ENCODE measurements around the gene MAU2. TPM values are rescaled to one million over a fixed set of nuclear protein-coding genes. Genes with fewer than 3 reads are reported as not detected.

The MAU2 gene
- total RNA-seq, 2 experiments from 2014 or later = 38.6 to 42.5 TPM

DNA sequence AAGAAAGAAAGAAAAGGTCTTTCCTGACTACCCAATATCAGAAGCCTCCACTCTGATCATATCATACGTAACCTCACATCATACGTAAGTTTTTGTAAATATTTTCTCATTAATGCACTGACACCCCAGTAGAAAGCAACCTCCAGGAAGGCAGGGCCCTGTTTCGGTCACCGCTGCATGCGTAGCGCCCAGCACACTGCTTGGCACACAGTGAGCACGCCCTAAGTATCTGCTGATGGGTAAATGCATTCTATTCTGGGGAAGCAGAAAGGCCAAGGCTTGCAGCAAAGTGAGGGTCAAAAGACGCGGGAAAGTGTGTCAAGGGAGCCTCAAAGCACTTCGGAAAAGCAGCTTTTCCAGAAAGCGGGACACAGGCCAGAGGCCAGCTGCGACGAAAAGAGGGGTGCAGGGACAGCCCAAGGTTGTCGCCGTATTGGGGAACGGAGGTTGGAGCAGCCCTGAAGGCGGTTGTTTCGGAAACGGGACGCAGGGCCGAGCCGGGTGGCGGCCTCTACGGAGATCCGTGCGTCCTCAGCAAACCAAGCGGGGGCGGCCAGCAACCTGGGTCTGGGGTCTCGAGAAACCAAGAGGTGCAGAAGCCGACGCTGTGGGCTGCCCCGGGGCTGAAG is 783 bp upstream of the MAU2 start:
- no peaks in the 10 kb centered on the region for H3K27me3 Mint-ChIP-seq (ENCODE audit: low read depth)

GRCh38 chr19:19321141-19321577 is 530 bp downstream of the MAU2 start:
- Mint-ChIP-seq H3K27ac (peak overlapping the region; percentile 99), H3K9me3 (no peaks in the 10 kb centered on the region), H3K27me3 (ENCODE audit: low read depth) (no peaks in the 10 kb centered on the region), H3K4me3 (peak overlapping the region; percentile 93), H3K4me1 (ENCODE audit: low read depth) (peaks cover 48% of the 10 kb centered on the region), H3K36me3 (ENCODE audit: low read depth) (peaks cover 28% of the 10 kb centered on the region)
- intact Hi-C loops (cut with micrococcal nuclease) = loop anchor here (2.0 kb wide), 1 partner anchor 44 kb away; no protein-coding TSS in a partner anchor
- CTCF ChIA-PET = interaction anchor here (0.7 kb wide), 1 partner anchor 96 kb away, joined by 3 read pairs; no protein-coding TSS in a partner anchor
- DNase-seq = peak; percentile 20

More for the DNA sequence above, 783 bp upstream of the MAU2 start:
- Mint-ChIP-seq H3K9me3 (no peaks in the 10 kb centered on the region), H3K36me3 (ENCODE audit: low read depth) (peaks cover 25% of the 10 kb centered on the region), H3K27ac (peak overlapping the region; percentile 99), H3K4me3 (peak overlapping the region; percentile 93), H3K4me1 (ENCODE audit: low read depth) (peaks cover 48% of the 10 kb centered on the region)
- intact Hi-C loops (cut with micrococcal nuclease) = loop anchor here (1.0 to 2.0 kb wide), 13 partner anchors 45 to 798 kb away; partner anchors contain the start of genes ARMC6, BORCS8, COPE and DDX49
- CTCF ChIA-PET = no interaction called here
- peak; percentile 21 for DNase-seq

DNA sequence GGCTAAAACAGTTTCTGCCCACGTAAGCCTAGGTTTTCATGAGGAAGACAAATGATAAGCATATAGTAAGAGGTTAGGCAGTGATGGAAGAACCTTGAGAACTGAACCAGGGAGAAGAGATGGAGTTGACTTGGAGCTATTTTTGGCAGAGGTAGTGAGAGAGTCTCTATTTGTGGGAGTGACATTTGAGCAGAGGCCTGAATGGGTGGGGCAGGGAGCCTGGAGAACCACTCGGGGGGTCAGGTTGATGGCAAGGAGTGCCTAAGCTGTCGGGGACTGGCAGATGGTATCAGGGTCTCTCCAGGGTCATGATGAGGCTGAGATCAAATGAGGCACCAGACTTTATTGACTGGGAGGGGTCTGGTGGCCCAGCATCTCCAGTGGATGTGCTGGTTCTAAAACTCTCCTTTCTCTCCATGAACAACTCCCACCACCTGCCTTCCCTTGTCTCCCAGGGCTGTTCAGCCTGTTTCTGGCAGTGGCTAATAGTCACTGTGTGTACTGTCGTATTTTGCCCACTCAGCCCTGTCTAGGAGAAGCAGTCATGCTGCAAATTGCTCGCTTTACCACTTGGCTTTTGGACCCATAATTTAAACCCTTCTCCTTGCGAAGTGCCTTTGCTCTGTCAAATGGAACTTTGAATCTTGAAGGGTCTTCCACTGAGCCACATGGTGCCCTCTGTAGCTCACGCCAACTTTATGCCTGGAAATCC is 3.6 kb downstream of the MAU2 start:
- H3K36me3 Mint-ChIP-seq (ENCODE audit: low read depth) = peaks cover 29% of the 10 kb centered on the region
- H3K9me3 Mint-ChIP-seq = no peaks in the 10 kb centered on the region
- H3K4me1 Mint-ChIP-seq (ENCODE audit: low read depth) = peaks cover 47% of the 10 kb centered on the region
- DNase-seq = no peak
- H3K27me3 Mint-ChIP-seq (ENCODE audit: low read depth) = no peaks in the 10 kb centered on the region
- peak overlapping the region; percentile 33 for H3K27ac Mint-ChIP-seq
- CTCF ChIA-PET = interaction anchor here (0.7 to 1.2 kb wide), 2 partner anchors 133 to 166 kb away, joined by 4 to 5 read pairs; no protein-coding TSS in a partner anchor
- H3K4me3 Mint-ChIP-seq = no peak overlapping the region
- intact Hi-C loops (cut with micrococcal nuclease) = no loop called here

DNA sequence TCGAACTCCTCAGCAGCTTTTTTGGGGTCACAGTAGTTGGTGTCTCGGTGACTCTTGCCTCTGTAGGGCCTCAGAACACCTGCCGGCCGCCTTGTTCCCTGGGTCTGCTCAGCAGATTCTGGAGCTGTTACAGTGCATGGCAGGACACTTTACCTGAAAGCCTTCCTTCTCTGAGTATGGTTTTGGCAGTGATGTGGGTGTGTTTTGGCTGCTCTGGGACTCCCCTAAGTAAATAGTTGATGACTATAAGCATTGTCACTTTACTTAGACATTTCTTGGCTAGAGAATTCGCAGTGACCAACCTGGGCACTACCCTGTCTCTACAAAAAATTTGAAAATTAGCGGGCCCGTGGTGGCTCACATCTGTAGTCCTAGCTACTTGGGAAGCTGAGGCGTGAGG is 7.0 kb downstream of the MAU2 start:
- Mint-ChIP-seq H3K9me3 (no peaks in the 10 kb centered on the region), H3K27me3 (ENCODE audit: low read depth) (no peaks in the 10 kb centered on the region), H3K27ac (no peak overlapping the region), H3K4me3 (no peak overlapping the region), H3K36me3 (ENCODE audit: low read depth) (peaks cover 30% of the 10 kb centered on the region), H3K4me1 (ENCODE audit: low read depth) (peaks cover 33% of the 10 kb centered on the region)
- CTCF ChIA-PET = no interaction called here
- DNase-seq = no peak
- intact Hi-C loops (cut with micrococcal nuclease) = no loop called here

DNA sequence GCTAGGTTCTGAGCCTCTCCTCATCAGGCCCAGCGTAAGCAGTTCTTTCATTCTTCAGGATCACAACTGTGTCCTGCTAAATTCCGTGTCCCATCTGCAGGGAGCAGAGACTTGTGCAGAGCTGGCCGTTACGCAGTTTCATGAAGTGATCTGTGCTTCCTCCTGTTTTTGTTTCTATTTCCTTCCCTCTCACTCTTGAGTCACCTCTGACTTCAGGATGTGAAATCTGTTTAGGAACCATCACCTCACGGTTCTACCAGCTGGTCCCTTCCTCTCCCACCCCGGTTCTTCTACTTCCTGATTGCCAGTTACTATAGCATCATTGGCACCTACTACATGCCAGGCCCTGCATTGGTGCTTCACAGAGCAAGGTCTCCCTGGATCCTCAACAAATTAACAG is 8.5 kb downstream of the MAU2 start:
- CTCF ChIA-PET = no interaction called here
- H3K27ac Mint-ChIP-seq = peak overlapping the region; percentile 50
- H3K4me3 Mint-ChIP-seq = no peak overlapping the region
- peaks cover 22% of the 10 kb centered on the region for H3K36me3 Mint-ChIP-seq (ENCODE audit: low read depth)
- peak; percentile 22 for DNase-seq
- H3K4me1 Mint-ChIP-seq (ENCODE audit: low read depth) = peaks cover 25% of the 10 kb centered on the region
- H3K27me3 Mint-ChIP-seq (ENCODE audit: low read depth) = no peaks in the 10 kb centered on the region
- H3K9me3 Mint-ChIP-seq = no peaks in the 10 kb centered on the region
- intact Hi-C loops (cut with micrococcal nuclease) = no loop called here

DNA sequence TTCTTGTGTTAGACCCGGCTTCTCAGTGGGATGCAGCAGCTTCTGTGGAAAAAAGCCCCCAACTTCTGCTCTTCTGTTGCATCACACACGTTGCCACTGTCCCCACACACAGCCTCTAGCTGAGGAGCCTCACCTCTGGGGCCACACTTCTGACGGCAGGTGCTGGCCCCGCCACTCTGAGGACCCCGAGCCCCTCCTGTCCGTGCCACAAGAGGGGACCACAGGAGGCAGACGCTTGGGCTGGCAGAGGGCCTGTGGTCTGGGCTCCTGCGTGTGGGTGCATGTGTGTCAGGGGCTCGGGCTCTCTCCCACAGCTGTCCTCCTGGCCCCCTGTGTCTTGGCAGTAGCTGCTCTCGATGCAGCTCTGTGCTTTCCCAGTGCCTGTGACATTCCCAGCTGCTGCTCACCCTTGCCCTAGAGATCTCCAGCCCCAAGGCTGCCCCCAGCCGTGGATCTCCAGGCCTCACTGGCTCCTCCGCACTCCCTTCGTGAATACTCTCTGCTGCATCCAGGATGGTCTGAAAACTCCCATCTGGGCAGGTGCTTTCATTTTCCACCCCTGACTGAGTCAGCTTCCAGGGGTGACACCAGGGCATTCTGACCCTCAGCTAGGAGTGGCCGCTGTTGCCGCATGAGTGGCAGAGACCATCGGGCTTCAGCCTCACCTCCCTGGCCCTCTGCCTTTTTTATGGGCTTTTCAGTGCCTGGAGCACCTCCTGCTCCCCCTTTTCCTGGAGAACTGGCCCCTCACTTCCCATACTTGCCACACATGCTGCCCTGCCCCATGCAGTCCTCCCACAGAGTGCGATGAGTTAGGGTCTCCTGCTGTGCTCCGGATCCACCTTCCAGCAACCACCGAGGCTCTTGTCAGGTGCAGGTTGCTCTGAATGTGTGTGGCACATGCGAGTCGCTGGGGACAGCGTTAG is 13.7 kb downstream of the MAU2 start:
- DNase-seq = no peak
- intact Hi-C loops (cut with micrococcal nuclease) = no loop called here
- Mint-ChIP-seq H3K36me3 (ENCODE audit: low read depth) (peaks cover 2% of the 10 kb centered on the region), H3K4me3 (no peak overlapping the region), H3K9me3 (no peaks in the 10 kb centered on the region), H3K27ac (no peak overlapping the region), H3K27me3 (ENCODE audit: low read depth) (no peaks in the 10 kb centered on the region), H3K4me1 (ENCODE audit: low read depth) (peaks cover 2% of the 10 kb centered on the region)
- CTCF ChIA-PET = interaction anchor here (1.1 to 1.4 kb wide), 2 partner anchors 100 to 156 kb away, joined by 3 to 10 read pairs; no protein-coding TSS in a partner anchor

DNA sequence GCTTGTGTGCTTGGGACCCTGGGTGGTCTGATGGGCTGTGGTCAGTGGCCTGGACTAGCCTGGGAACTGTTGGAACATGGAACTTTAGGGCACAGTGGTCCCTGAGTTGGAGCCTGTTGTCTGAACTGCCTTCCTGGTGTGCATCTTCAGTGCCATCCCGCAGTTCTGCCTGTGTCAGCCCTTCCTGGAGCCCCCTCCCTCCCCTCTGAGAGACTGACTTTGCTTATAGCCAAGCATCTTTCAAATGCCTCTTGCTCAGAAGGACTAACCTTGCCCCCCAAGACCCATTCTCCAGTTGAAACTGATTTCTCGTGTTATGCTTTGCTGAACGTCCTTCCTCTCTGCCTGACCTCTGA is 14.3 kb downstream of the MAU2 start:
- Mint-ChIP-seq H3K4me3 (no peak overlapping the region), H3K4me1 (ENCODE audit: low read depth) (no peaks in the 10 kb centered on the region), H3K9me3 (no peaks in the 10 kb centered on the region), H3K27ac (no peak overlapping the region), H3K27me3 (ENCODE audit: low read depth) (no peaks in the 10 kb centered on the region), H3K36me3 (ENCODE audit: low read depth) (peaks cover 2% of the 10 kb centered on the region)
- intact Hi-C loops (cut with micrococcal nuclease) = no loop called here
- CTCF ChIA-PET = no interaction called here
- DNase-seq = no peak

GRCh38 chr19:19335408-19336158 is 15.0 kb downstream of the MAU2 start:
- H3K36me3 Mint-ChIP-seq (ENCODE audit: low read depth) = peaks cover 2% of the 10 kb centered on the region
- H3K27me3 Mint-ChIP-seq (ENCODE audit: low read depth) = no peaks in the 10 kb centered on the region
- no peak for DNase-seq
- H3K9me3 Mint-ChIP-seq = no peaks in the 10 kb centered on the region
- H3K4me1 Mint-ChIP-seq (ENCODE audit: low read depth) = no peaks in the 10 kb centered on the region
- H3K4me3 Mint-ChIP-seq = no peak overlapping the region
- CTCF ChIA-PET = interaction anchor here (0.9 kb wide), 1 partner anchor 26 kb away, joined by 3 read pairs; no protein-coding TSS in a partner anchor
- H3K27ac Mint-ChIP-seq = no peak overlapping the region
- intact Hi-C loops (cut with micrococcal nuclease) = no loop called here

DNA sequence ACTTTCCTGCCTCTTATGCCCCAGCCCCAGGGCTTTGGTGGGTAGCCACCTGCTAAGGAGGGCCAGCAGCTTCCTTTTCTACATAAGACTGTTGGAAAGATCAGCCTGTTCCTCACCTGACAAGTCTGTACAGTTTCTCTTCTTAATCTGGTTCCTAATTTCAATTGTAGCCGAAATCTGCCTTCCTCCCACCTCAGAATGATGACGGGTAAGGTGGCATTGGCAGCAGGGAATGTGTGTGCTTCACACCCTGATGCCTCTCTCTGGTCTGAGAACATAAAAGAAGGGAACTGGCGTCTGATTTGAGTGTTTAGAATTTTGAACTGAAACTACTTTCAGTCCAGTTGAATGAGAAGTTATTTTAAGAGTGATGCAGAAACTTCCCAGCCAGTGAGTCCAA is 16.0 kb downstream of the MAU2 start:
- H3K27me3 Mint-ChIP-seq (ENCODE audit: low read depth) = no peaks in the 10 kb centered on the region
- H3K27ac Mint-ChIP-seq = no peak overlapping the region
- H3K4me3 Mint-ChIP-seq = no peak overlapping the region
- no peaks in the 10 kb centered on the region for H3K4me1 Mint-ChIP-seq (ENCODE audit: low read depth)
- H3K9me3 Mint-ChIP-seq = no peaks in the 10 kb centered on the region
- CTCF ChIA-PET = interaction anchor here (0.5 kb wide), 1 partner anchor 1148 kb away, joined by 3 read pairs; no protein-coding TSS in a partner anchor
- intact Hi-C loops (cut with micrococcal nuclease) = no loop called here
- no peak for DNase-seq
- peaks cover 2% of the 10 kb centered on the region for H3K36me3 Mint-ChIP-seq (ENCODE audit: low read depth)

GRCh38 chr19:19337120-19337519 is 16.5 kb downstream of the MAU2 start:
- no peaks in the 10 kb centered on the region for H3K27me3 Mint-ChIP-seq (ENCODE audit: low read depth)
- CTCF ChIA-PET = interaction anchor here (0.5 kb wide), 1 partner anchor 1148 kb away, joined by 3 read pairs; no protein-coding TSS in a partner anchor
- no peak for DNase-seq
- H3K9me3 Mint-ChIP-seq = no peaks in the 10 kb centered on the region
- no peaks in the 10 kb centered on the region for H3K36me3 Mint-ChIP-seq (ENCODE audit: low read depth)
- intact Hi-C loops (cut with micrococcal nuclease) = no loop called here
- H3K4me1 Mint-ChIP-seq (ENCODE audit: low read depth) = no peaks in the 10 kb centered on the region
- H3K27ac Mint-ChIP-seq = no peak overlapping the region
- H3K4me3 Mint-ChIP-seq = no peak overlapping the region

DNA sequence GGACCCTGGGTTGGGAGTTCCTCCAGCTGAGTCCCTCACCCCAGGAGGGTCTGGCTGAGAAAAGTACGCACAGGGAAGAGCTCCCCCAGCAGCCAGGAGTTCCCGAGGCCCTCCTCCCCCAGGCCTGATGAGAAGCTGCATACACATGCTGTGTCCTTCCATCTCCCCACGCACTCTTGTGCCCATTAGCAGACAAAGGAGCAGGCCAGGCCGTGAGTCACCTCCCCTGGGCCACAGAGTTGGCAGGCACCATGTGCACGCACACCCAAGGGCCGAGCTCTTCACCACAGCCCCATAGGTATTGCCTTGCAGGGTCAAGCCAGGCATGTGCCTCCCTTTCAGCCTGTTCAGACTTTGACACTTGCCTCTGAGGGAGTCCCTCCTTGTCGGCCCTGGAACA is 17.5 kb downstream of the MAU2 start:
- CTCF ChIA-PET = interaction anchor here (0.6 kb wide), 1 partner anchor 78 kb away, joined by 5 read pairs; no protein-coding TSS in a partner anchor
- no peak for DNase-seq
- H3K36me3 Mint-ChIP-seq (ENCODE audit: low read depth) = peaks cover 2% of the 10 kb centered on the region
- no peaks in the 10 kb centered on the region for H3K27me3 Mint-ChIP-seq (ENCODE audit: low read depth)
- no peaks in the 10 kb centered on the region for H3K9me3 Mint-ChIP-seq
- H3K4me1 Mint-ChIP-seq (ENCODE audit: low read depth) = no peaks in the 10 kb centered on the region
- intact Hi-C loops (cut with micrococcal nuclease) = no loop called here
- no peak overlapping the region for H3K27ac Mint-ChIP-seq
- H3K4me3 Mint-ChIP-seq = no peak overlapping the region

Data from activated naive CD4-positive, alpha-beta T cell treated with anti-CD3 and anti-CD28 coated beads for 36 hours (primary cell).